Bronchial epithelial cell (primary cell): ENCODE measurements around the gene EFNA5. TPM values are rescaled to one million over a fixed set of nuclear protein-coding genes. Genes with fewer than 3 reads are reported as not detected.

Experiments used
- DNase-seq: peaks from one replicate; pipeline ENCODE4 v3.0.0-alpha.2; 2010; ENCODE audit warnings: low read depth
- FAIRE-seq: peaks from 2 replicates; lab custom pipeline; 2011; peaks lifted over from hg19 to GRCh38; lab: Jason Lieb, UNC
- H3K27me3 ChIP-seq: 2 replicates; pipeline ENCODE4 v1.5.1; 2011; ENCODE audit warnings: low read length; ENCODE audit not compliant: control insufficient read depth, insufficient read depth
- H3K36me3 ChIP-seq: 2 replicates; pipeline ENCODE4 v1.5.1; 2011; ENCODE audit warnings: low read length; ENCODE audit not compliant: control insufficient read depth, insufficient read depth
- H3K4me3 ChIP-seq: 2 replicates; pipeline ENCODE4 v1.5.1; 2011; ENCODE audit warnings: mild to moderate bottlenecking, low read depth, low read length, control low read depth
- CTCF ChIP-seq: IDR thresholded peaks from 2 replicates; pipeline ENCODE4 v1.5.1; 2011; ENCODE audit warnings: mild to moderate bottlenecking, moderate library complexity, low read length, control low read depth, inconsistent platforms; ENCODE audit not compliant: insufficient read depth, severe bottlenecking
- total RNA-seq: library from RNA; depleted of rRNA; stranded (reverse); fragments of >200 nt; gene quantifications from 2 replicates; pipeline ENCODE4 v1.2.1, GENCODE V29; 2014

EFNA5 gene
- total RNA-seq, 1 donor from 2014 or later = 3.9 TPM

- no peak for TF ChIP-seq CTCF
- Histone ChIP-seq H3K36me3 (peaks cover 1% of the 10 kb centered on the region), H3K4me3 (no peak overlapping the region), H3K27me3 (no peaks in the 10 kb centered on the region)
- DNase-seq (peak; percentile 57), FAIRE-seq (no peak)
Observed at GRCh38 chr5:107383414-107383813, 287.3 kb downstream of the EFNA5 start.

GRCh38 chr5:107381189-107381856 lies 289.4 kb downstream of the EFNA5 start:
- DNase-seq = peak; percentile 66
- Histone ChIP-seq H3K4me3 (no peak overlapping the region), H3K27me3 (no peaks in the 10 kb centered on the region), H3K36me3 (peaks cover 1% of the 10 kb centered on the region)
- no peak for TF ChIP-seq CTCF
- FAIRE-seq = no peak

GRCh38 chr5:107380654-107381053 lies 290.1 kb downstream of the EFNA5 start:
- no peak for FAIRE-seq
- Histone ChIP-seq H3K4me3 (no peak overlapping the region), H3K27me3 (no peaks in the 10 kb centered on the region), H3K36me3 (peaks cover 1% of the 10 kb centered on the region)
- TF ChIP-seq CTCF = no peak
- DNase-seq = no peak

GRCh38 chr5:107378218-107378899 lies 292.4 kb downstream of the EFNA5 start:
- H3K4me3 ChIP-seq = no peak overlapping the region
- FAIRE-seq (no peak), DNase-seq (no peak)
- H3K36me3 ChIP-seq = no peaks in the 10 kb centered on the region
- no peak for TF ChIP-seq CTCF
- H3K27me3 ChIP-seq = no peaks in the 10 kb centered on the region

GRCh38 chr5:107377277-107377609 lies 293.5 kb downstream of the EFNA5 start:
- Histone ChIP-seq H3K4me3 (no peak overlapping the region), H3K27me3 (no peaks in the 10 kb centered on the region), H3K36me3 (no peaks in the 10 kb centered on the region)
- DNase-seq = no peak
- TF ChIP-seq CTCF = no peak
- FAIRE-seq = no peak
